Glutamatergic neuron (in vitro differentiated cells): Measurements from ENCODE around the gene CDH24. TPM values are rescaled to one million over a fixed set of nuclear protein-coding genes. Genes with fewer than 3 reads are reported as not detected.
A peak's percentile ranks its signal among the peaks of the same experiment; 100 is the strongest.

Experiments used
- DNase-seq: peaks from one replicate; pipeline ENCODE4 v3.0.0; 2022
- H3K27ac Mint-ChIP-seq: one replicate; pipeline ENCODE4 v1.8.0; 2020; ENCODE audit warnings: mild to moderate bottlenecking, mixed read lengths, inconsistent platforms; ENCODE audit not compliant: unreplicated experiment
- H3K27me3 Mint-ChIP-seq: one replicate; pipeline ENCODE4 v1.8.0; 2020; ENCODE audit warnings: mild to moderate bottlenecking, moderate library complexity, mixed read lengths, inconsistent platforms; ENCODE audit not compliant: unreplicated experiment
- H3K36me3 Mint-ChIP-seq: one replicate; pipeline ENCODE4 v1.8.0; 2020; ENCODE audit warnings: mild to moderate bottlenecking, mixed read lengths, inconsistent platforms; ENCODE audit not compliant: unreplicated experiment
- H3K4me1 Mint-ChIP-seq: one replicate; pipeline ENCODE4 v1.8.0; 2020; ENCODE audit warnings: mild to moderate bottlenecking, low read depth, mixed read lengths, inconsistent platforms; ENCODE audit not compliant: unreplicated experiment
- H3K4me3 Mint-ChIP-seq: one replicate; pipeline ENCODE4 v1.8.0; 2020; ENCODE audit warnings: mild to moderate bottlenecking, mixed read lengths, inconsistent platforms; ENCODE audit not compliant: unreplicated experiment
- H3K9me3 Mint-ChIP-seq: one replicate; pipeline ENCODE4 v1.8.0; 2020; ENCODE audit warnings: mild to moderate bottlenecking, moderate library complexity, mixed read lengths, inconsistent platforms; ENCODE audit not compliant: unreplicated experiment
- CTCF ChIP-seq: fragments of 200-600 bp; sonication (generic); IDR thresholded peaks from one replicate; pipeline ENCODE4 v1.5.0; 2021; ENCODE audit not compliant: partially characterized antibody, unreplicated experiment
- total RNA-seq: library from RNA; stranded (reverse); fragmentation: NEBNext Ultra II Directional; extraction: Animal tissue kit (Norgen Biotek cat#: 25700); gene quantifications from one replicate; pipeline ENCODE4 v1.2.1, GENCODE V29; 2021; ENCODE audit not compliant: unreplicated experiment

Gene CDH24
- total RNA-seq, 1 donor from 2014 or later: 164 TPM

GRCh38 chr14:23099212-23099861, 42.0 kb upstream of the CDH24 start:
- Mint-ChIP-seq H3K27me3 (peaks cover 6% of the 10 kb centered on the region), H3K36me3 (no peaks in the 10 kb centered on the region), H3K27ac (no peak overlapping the region), H3K4me3 (no peak overlapping the region), H3K4me1 (no peaks in the 10 kb centered on the region), H3K9me3 (peaks cover 4% of the 10 kb centered on the region)
- peak; percentile 16 for TF ChIP-seq CTCF
- DNase-seq: no peak

DNA sequence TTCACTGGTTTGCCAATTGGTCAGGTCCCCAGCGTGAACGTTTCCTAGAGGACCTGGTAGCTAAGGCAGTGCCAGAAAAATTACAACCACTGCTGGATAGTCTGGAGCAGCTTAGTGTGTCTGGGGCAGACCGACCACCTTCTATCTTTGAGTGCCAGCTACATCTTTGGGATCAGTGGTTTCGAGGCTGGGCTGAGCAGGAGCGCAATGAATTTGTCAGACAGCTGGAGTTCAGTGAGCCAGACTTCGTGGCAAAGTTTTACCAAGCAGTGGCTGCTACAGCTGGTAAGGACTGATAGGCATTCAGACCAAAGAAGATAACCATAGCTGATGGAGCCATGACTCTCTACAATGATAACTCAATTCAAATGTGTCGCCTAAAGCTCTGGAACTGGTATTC, 40.5 kb upstream of the CDH24 start:
- DNase-seq: no peak
- Mint-ChIP-seq H3K27ac (no peak overlapping the region), H3K9me3 (peaks cover 1% of the 10 kb centered on the region), H3K36me3 (no peaks in the 10 kb centered on the region), H3K27me3 (peaks cover 4% of the 10 kb centered on the region), H3K4me1 (peaks cover 4% of the 10 kb centered on the region), H3K4me3 (no peak overlapping the region)
- TF ChIP-seq CTCF: no peak

GRCh38 chr14:23095196-23096108, 38.1 kb upstream of the CDH24 start, which contains the start of gene C14orf119:
C14orf119 (plus strand) TSS chr14:23095505; CDS start chr14:23097659, 2,154 bp downstream.
- peaks cover 4% of the 10 kb centered on the region for H3K4me1 Mint-ChIP-seq
- DNase-seq: peak; percentile 100
- H3K9me3 Mint-ChIP-seq: no peaks in the 10 kb centered on the region
- TF ChIP-seq CTCF: no peak
- no peak within 1 kb of the TSS for H3K4me3 Mint-ChIP-seq
- peaks cover 4% of the 10 kb centered on the region for H3K27me3 Mint-ChIP-seq
- no peaks in the 10 kb centered on the region for H3K36me3 Mint-ChIP-seq
- no peak within 1 kb of the TSS for H3K27ac Mint-ChIP-seq

- Mint-ChIP-seq H3K27me3 (peaks cover 3% of the 10 kb centered on the region), H3K36me3 (no peaks in the 10 kb centered on the region), H3K4me1 (peaks cover 4% of the 10 kb centered on the region), H3K4me3 (no peak within 1 kb of the TSS), H3K27ac (no peak within 1 kb of the TSS), H3K9me3 (no peaks in the 10 kb centered on the region)
- TF ChIP-seq CTCF: no peak
- DNase-seq: no peak
Measured at GRCh38 chr14:23094666-23095195, 37.4 kb upstream of the CDH24 start, which contains the start of gene ACIN1. ACIN1 (minus strand) TSS chr14:23095136; CDS start chr14:23095112, 24 bp downstream.
